ENCODE measurements around the gene ATF7. TPM values are rescaled to one million over a fixed set of nuclear protein-coding genes. Genes with fewer than 3 reads are reported as not detected.

ATF7 gene
- total and polyA plus RNA-seq, 2 of the 4 experiments (the other 2 are of a cell fraction), result 7.0 to 16.3 TPM

GRCh38 chr12:53577941-53578352 is 48.2 kb downstream of the ATF7 start:
- Histone ChIP-seq H2AK9ac (replicated peaks; ENCODE audit: low read depth, low read length, poor library complexity) (no peak overlapping the region), H3K27ac (ENCODE audit: insufficient read depth, low read length) (no peak overlapping the region), H2BK5ac (ENCODE audit: low read depth, low read length, poor library complexity, severe bottlenecking) (no peak overlapping the region), H3K27me3 (ENCODE audit: control insufficient read depth, insufficient read depth, low read length) (no peaks in the 10 kb centered on the region), H3K4ac (ENCODE audit: low read depth, low read length) (no peak overlapping the region), H2AFZ (replicated peaks; ENCODE audit: low read length, poor library complexity) (no peak overlapping the region), H3K9me1 (ENCODE audit: insufficient read depth, low read length) (peaks cover 13% of the 10 kb centered on the region; the same call in 1 of the 2 replicates), H2BK120ac (ENCODE audit: low read depth, low read length) (no peak overlapping the region), H2BK15ac (ENCODE audit: low read depth, low read length) (no peak overlapping the region), H3K18ac (ENCODE audit: low read depth, low read length) (no peak overlapping the region), H3K36me3 (ENCODE audit: control insufficient read depth, insufficient read depth, low read length) (peaks cover 2% of the 10 kb centered on the region; the same call in 1 of the 2 replicates), H4K20me1 (ENCODE audit: insufficient read depth, low read length) (peaks cover 33% of the 10 kb centered on the region; the same call in 1 of the 2 replicates), H2AK5ac (ENCODE audit: low read depth, low read length) (no peak overlapping the region), H2BK20ac (ENCODE audit: low read depth, low read length) (no peak overlapping the region), H3K56ac (ENCODE audit: extremely low read depth, insufficient read depth, low read length) (no peak overlapping the region), H3K9ac (ENCODE audit: low read depth, low read length) (no peak overlapping the region), H3K4me3 (ENCODE audit: insufficient read depth, low read depth, low read length) (no peak overlapping the region), H4K91ac (ENCODE audit: insufficient read depth, low read depth, low read length) (no peak overlapping the region), H4K8ac (ENCODE audit: low read depth in 2 of 2, low read length in 2 of 2) (no peak overlapping the region), H3K9me3 (ENCODE audit: control insufficient read depth, insufficient read depth, low read length) (no peaks in the 10 kb centered on the region), H4K5ac (ENCODE audit: low read depth, low read length) (no peak overlapping the region), H3K4me1 (ENCODE audit: control insufficient read depth, insufficient read depth, low read length) (peaks cover 15% of the 10 kb centered on the region), H3K4me2 (ENCODE audit: low read depth, low read length) (no peak overlapping the region), H3K79me1 (ENCODE audit: low read depth in 1 of 2, low read length in 2 of 2) (peaks cover 30 to 50% of the 10 kb centered on the region in 2 experiments), H3K14ac (replicated peaks; ENCODE audit: low read depth, low read length) (no peak overlapping the region), H3K23ac (ENCODE audit: low read depth, low read length) (no peak overlapping the region)
- in situ Hi-C loops (cut with MboI; ENCODE audit: low sequenced_read_pairs), result no loop called here
- intact Hi-C loops (cut with micrococcal nuclease), result no loop called here
- DNase-seq (no peak), ATAC-seq (ENCODE audit: low read depth) (no peak)
- dilution Hi-C loops (cut with HindIII; ENCODE audit: low sequenced_read_pairs, unreplicated experiment), result no loop called here
- TF ChIP-seq CEBPB (IDR thresholded peaks at IDR 0.05; ENCODE audit: low read depth, low read length), result no peak
- TF ChIP-seq MAFK (IDR thresholded peaks at IDR 0.05; ENCODE audit: low read depth, low read length), result no peak
- no peak for TF ChIP-seq SMC3 (IDR thresholded peaks at IDR 0.05; ENCODE audit: low read depth, low read length)
- TF ChIP-seq, protein P1, sequence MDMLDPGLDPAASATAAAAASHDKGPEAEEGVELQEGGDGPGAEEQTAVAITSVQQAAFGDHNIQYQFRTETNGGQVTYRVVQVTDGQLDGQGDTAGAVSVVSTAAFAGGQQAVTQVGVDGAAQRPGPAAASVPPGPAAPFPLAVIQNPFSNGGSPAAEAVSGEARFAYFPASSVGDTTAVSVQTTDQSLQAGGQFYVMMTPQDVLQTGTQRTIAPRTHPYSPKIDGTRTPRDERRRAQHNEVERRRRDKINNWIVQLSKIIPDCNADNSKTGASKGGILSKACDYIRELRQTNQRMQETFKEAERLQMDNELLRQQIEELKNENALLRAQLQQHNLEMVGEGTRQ (IDR thresholded peaks at IDR 0.05; ENCODE audit: low read depth, low read length), result no peak
- TF ChIP-seq RFX5 (IDR thresholded peaks at IDR 0.05; ENCODE audit: low read depth, low read length), result no peak
- no peak for TF ChIP-seq CHD1 (IDR thresholded peaks at IDR 0.05; ENCODE audit: low read depth, low read length)
- TF ChIP-seq BHLHE40 (IDR thresholded peaks at IDR 0.05; ENCODE audit: low read depth, low read length), result no peak
- no peak for TF ChIP-seq CTCF (conservative IDR thresholded peaks at IDR 0.05; ENCODE audit: low read depth, low read length)
- no peak for TF ChIP-seq RAD21 (IDR thresholded peaks at IDR 0.05; ENCODE audit: low read length)
- no peak for TF ChIP-seq NFE2L2 (IDR thresholded peaks at IDR 0.05; ENCODE audit: low read depth, low read length)
- POLR2A ChIA-PET (ENCODE audit: unreplicated experiment), result no interaction called here
- no TSS peak for BruUV-seq (replicated peaks)
- CTCF ChIA-PET, result interaction anchor here (0.5 to 0.8 kb wide), 2 partner anchors 8 to 735 kb away, joined by 4 read pairs; no protein-coding TSS in a partner anchor
- no CpG with 5 or more reads among the region's 4 CpGs for WGBS, 2 experiments (ENCODE audit: extremely low coverage in 2 of 2, insufficient read length in 1 of 2)

Measured in IMR-90 (cell line).